Neural progenitor cell (in vitro differentiated cells): ENCODE measurements around the gene VAX1. TPM values are rescaled to one million over a fixed set of nuclear protein-coding genes. Genes with fewer than 3 reads are reported as not detected.

Experiments
- DNase-seq: peaks from one replicate; pipeline ENCODE4 v3.0.0-alpha.2; 2016; ENCODE audit warnings: low spot score
- H2AFZ ChIP-seq: fragments of 200-600 bp; sonication (generic); replicated peaks from 2 replicates; pipeline ENCODE4 v1.6.1; 2016; ENCODE audit warnings: antibody characterized with exemption
- H3F3A ChIP-seq: fragments of 200-600 bp; sonication (generic); 2 replicates; pipeline ENCODE4 v1.6.1; 2016; ENCODE audit warnings: antibody characterized with exemption, low read depth
- H3K27ac ChIP-seq: fragments of 200-600 bp; sonication (generic); 2 replicates; pipeline ENCODE4 v1.5.1; 2016; ENCODE audit warnings: mild to moderate bottlenecking
- H3K27me3 ChIP-seq: fragments of 200-600 bp; sonication (generic); 2 replicates; pipeline ENCODE4 v1.6.1; 2016; ENCODE audit warnings: mild to moderate bottlenecking, moderate library complexity
- H3K36me3 ChIP-seq: fragments of 200-600 bp; sonication (generic); 2 replicates; pipeline ENCODE4 v1.5.1; 2016
- H3K4me1 ChIP-seq: fragments of 200-600 bp; sonication (generic); 2 replicates; pipeline ENCODE4 v1.6.1; 2016; ENCODE audit warnings: mixed run types
- H3K4me2 ChIP-seq: fragments of 200-600 bp; sonication (generic); 2 replicates; pipeline ENCODE4 v1.6.1; 2016
- H3K4me3 ChIP-seq: fragments of 200-600 bp; sonication (generic); 2 replicates; pipeline ENCODE4 v1.5.1; 2016
- H3K79me2 ChIP-seq: fragments of 200-600 bp; sonication (generic); 2 replicates; pipeline ENCODE4 v1.6.1; 2016; ENCODE audit warnings: low read depth
- H3K9ac ChIP-seq: fragments of 200-600 bp; sonication (generic); 2 replicates; pipeline ENCODE4 v1.6.1; 2016
- H3K9me3 ChIP-seq: fragments of 200-600 bp; sonication (generic); 2 replicates; pipeline ENCODE4 v1.5.1; 2016; ENCODE audit warnings: low read depth
- H4K20me1 ChIP-seq: fragments of 200-600 bp; sonication (generic); 2 replicates; pipeline ENCODE4 v1.6.1; 2016; ENCODE audit warnings: low read depth
- H3K27ac Mint-ChIP-seq: 3 replicates; pipeline ENCODE4 v1.8.0; 2021; ENCODE audit warnings: mixed read lengths
- H3K27me3 Mint-ChIP-seq: 2 replicates; pipeline ENCODE4 v1.8.0; 2022; ENCODE audit warnings: low read depth, mild to moderate bottlenecking, inconsistent platforms, moderate library complexity, mixed read lengths; ENCODE audit not compliant: insufficient read depth
- H3K36me3 Mint-ChIP-seq: 3 replicates; pipeline ENCODE4 v1.8.0; 2021; ENCODE audit warnings: mixed read lengths
- H3K4me1 Mint-ChIP-seq: 3 replicates; pipeline ENCODE4 v1.8.0; 2021; ENCODE audit warnings: mixed read lengths
- H3K4me3 Mint-ChIP-seq: 3 replicates; pipeline ENCODE4 v1.8.0; 2021; ENCODE audit warnings: mild to moderate bottlenecking, moderate library complexity, mixed read lengths
- H3K9me3 Mint-ChIP-seq: 3 replicates; pipeline ENCODE4 v1.8.0; 2020; ENCODE audit warnings: mixed read lengths
- EZH2 ChIP-seq: fragments of 200-600 bp; sonication (generic); IDR thresholded peaks from 2 replicates; pipeline ENCODE4 v1.6.1; 2017; ENCODE audit warnings: antibody characterized with exemption, mild to moderate bottlenecking, moderate library complexity
- EZH2phosphoT487 ChIP-seq: fragments of 200-600 bp; sonication (generic); IDR thresholded peaks from 2 replicates; pipeline ENCODE4 v1.6.1; 2017; ENCODE audit warnings: antibody characterized with exemption
- total RNA-seq: library from RNA; depleted of rRNA; stranded (reverse); fragments of >200 nt; gene quantifications from 2 replicates; pipeline ENCODE4 v1.2.3, GENCODE V29; 2015; ENCODE audit warnings: low replicate concordance
- TF ChIP-seq, protein P1 (sequence below): fragments of 200-600 bp; sonication (generic); IDR thresholded peaks from 2 replicates; pipeline ENCODE4 v1.5.1; 2017; ENCODE audit warnings: antibody characterized with exemption, mild to moderate bottlenecking

The VAX1 gene
- total RNA-seq, 1 donor from 2014 or later = not detected

DNA sequence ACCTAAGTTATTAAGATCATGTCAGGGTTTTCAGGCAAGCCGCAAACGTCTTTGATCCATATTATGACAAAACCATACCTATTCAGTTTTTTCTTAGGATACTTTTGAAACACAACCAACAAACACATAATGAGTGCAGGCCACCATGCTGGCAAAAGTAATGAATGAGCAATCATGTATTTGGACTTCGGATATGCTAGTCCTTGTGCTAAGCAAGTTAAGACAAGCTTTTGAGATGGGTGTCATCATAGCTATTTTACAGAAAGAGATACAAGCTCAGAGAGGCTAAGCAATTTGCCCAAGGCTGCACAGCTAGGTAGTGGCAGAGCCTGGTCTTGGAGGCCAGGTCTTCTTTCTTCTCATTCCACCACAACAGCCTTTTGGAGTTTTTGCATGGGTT lies 46.8 kb upstream of the VAX1 start:
- TF ChIP-seq, protein P1, sequence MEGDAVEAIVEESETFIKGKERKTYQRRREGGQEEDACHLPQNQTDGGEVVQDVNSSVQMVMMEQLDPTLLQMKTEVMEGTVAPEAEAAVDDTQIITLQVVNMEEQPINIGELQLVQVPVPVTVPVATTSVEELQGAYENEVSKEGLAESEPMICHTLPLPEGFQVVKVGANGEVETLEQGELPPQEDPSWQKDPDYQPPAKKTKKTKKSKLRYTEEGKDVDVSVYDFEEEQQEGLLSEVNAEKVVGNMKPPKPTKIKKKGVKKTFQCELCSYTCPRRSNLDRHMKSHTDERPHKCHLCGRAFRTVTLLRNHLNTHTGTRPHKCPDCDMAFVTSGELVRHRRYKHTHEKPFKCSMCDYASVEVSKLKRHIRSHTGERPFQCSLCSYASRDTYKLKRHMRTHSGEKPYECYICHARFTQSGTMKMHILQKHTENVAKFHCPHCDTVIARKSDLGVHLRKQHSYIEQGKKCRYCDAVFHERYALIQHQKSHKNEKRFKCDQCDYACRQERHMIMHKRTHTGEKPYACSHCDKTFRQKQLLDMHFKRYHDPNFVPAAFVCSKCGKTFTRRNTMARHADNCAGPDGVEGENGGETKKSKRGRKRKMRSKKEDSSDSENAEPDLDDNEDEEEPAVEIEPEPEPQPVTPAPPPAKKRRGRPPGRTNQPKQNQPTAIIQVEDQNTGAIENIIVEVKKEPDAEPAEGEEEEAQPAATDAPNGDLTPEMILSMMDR = no peak
- no peak for TF ChIP-seq EZH2
- Histone ChIP-seq H3F3A (no peaks in the 10 kb centered on the region), H3K79me2 (no peaks in the 10 kb centered on the region), H4K20me1 (no peaks in the 10 kb centered on the region), H3K9me3 (no peaks in the 10 kb centered on the region), H3K4me2 (no peak overlapping the region), H3K4me3 (no peak overlapping the region), H2AFZ (no peak overlapping the region), H3K27ac (no peak overlapping the region), H3K9ac (no peak overlapping the region), H3K27me3 (peaks cover 12% of the 10 kb centered on the region), H3K36me3 (no peaks in the 10 kb centered on the region), H3K4me1 (no peaks in the 10 kb centered on the region)
- Mint-ChIP-seq H3K36me3 (no peaks in the 10 kb centered on the region), H3K27me3 (peaks cover 5% of the 10 kb centered on the region), H3K9me3 (peaks cover 4% of the 10 kb centered on the region), H3K4me3 (no peak overlapping the region), H3K27ac (no peak overlapping the region), H3K4me1 (no peaks in the 10 kb centered on the region)
- DNase-seq = no peak

DNA sequence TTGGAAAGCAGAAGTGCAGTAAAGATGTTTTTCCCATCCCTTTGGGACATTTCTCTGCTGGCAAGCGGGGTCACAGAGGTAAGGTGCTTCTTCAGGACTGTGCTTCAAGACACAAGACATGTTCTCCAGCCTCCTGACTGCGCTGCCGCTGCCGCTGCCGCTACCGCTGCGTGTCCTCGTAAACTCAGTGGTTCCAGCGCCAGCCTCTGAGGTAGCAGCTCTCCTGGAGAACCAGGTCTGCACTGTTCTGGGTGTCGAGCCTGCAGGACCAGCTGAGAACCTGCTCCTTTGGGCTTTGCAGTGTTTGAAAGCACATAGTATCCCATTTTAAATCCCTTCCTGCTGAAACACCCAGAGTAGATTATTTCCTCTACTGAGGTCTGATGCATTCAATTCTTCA lies 46.2 kb upstream of the VAX1 start:
- Histone ChIP-seq H3K4me2 (no peak overlapping the region), H2AFZ (no peak overlapping the region), H3K4me1 (no peaks in the 10 kb centered on the region), H3F3A (no peaks in the 10 kb centered on the region), H3K4me3 (no peak overlapping the region), H4K20me1 (no peaks in the 10 kb centered on the region), H3K27me3 (peaks cover 18% of the 10 kb centered on the region), H3K9me3 (no peaks in the 10 kb centered on the region), H3K27ac (no peak overlapping the region), H3K79me2 (no peaks in the 10 kb centered on the region), H3K9ac (no peak overlapping the region), H3K36me3 (no peaks in the 10 kb centered on the region)
- Mint-ChIP-seq H3K27ac (no peak overlapping the region), H3K9me3 (peaks cover 4% of the 10 kb centered on the region), H3K27me3 (peaks cover 5% of the 10 kb centered on the region), H3K4me1 (no peaks in the 10 kb centered on the region), H3K4me3 (no peak overlapping the region), H3K36me3 (no peaks in the 10 kb centered on the region)
- TF ChIP-seq EZH2 (no peak), EZH2phosphoT487 (no peak)
- TF ChIP-seq, protein P1 = no peak
- DNase-seq = no peak

DNA sequence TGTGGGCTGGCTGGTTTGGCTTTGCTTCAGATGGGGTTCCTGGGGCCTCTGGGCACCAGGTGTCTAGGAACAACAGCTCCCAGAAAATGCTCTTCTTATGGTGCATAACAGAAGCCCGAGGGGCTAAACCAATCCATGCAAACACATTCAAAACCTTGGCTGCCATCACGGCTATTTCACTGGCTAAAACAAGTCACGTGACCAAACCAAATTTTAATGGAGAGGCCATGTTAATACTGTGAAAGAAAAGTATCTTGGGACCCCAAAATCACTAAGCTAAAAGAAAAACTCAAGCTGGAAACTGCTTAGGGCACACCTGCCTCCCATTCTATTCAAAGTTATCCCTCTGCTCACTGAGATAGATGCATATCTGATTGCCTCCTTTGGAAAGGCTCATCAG lies 40.1 kb upstream of the VAX1 start:
- H4K20me1 ChIP-seq = no peaks in the 10 kb centered on the region
- no peaks in the 10 kb centered on the region for H3K79me2 ChIP-seq
- no peak overlapping the region for H3K4me2 ChIP-seq
- Mint-ChIP-seq H3K27ac (no peak overlapping the region), H3K4me1 (peaks cover 17% of the 10 kb centered on the region), H3K9me3 (no peaks in the 10 kb centered on the region), H3K27me3 (peaks cover 18% of the 10 kb centered on the region), H3K4me3 (no peak overlapping the region), H3K36me3 (no peaks in the 10 kb centered on the region)
- DNase-seq = no peak
- H2AFZ ChIP-seq = no peak overlapping the region
- H3K27me3 ChIP-seq = peaks cover 77% of the 10 kb centered on the region
- H3K9ac ChIP-seq = no peak overlapping the region
- no peak overlapping the region for H3K4me3 ChIP-seq
- no peaks in the 10 kb centered on the region for H3K9me3 ChIP-seq
- TF ChIP-seq EZH2phosphoT487 (no peak), EZH2 (no peak)
- TF ChIP-seq, protein P1 = no peak
- H3K27ac ChIP-seq = no peak overlapping the region
- no peaks in the 10 kb centered on the region for H3K36me3 ChIP-seq
- peaks cover 7% of the 10 kb centered on the region for H3F3A ChIP-seq
- H3K4me1 ChIP-seq = peaks cover 10% of the 10 kb centered on the region
